A673 (cell line): ENCODE measurements around the gene HOXC12.

Source experiments
- EZH2 ChIP-seq: fragments of 200-600 bp; sonication (generic); IDR thresholded peaks from 2 replicates; pipeline ENCODE4 v1.6.1; 2017; ENCODE audit warnings: borderline replicate concordance, low read depth, mild to moderate bottlenecking, mixed read lengths, antibody characterized with exemption, low read length; ENCODE audit not compliant: poor library complexity, severe bottlenecking
- TF ChIP-seq, protein P1 (sequence below): fragments of 300-800, 200-600 bp; sonication (generic); conservative IDR thresholded peaks from 2 replicates; pipeline ENCODE4 v1.5.1; 2017; ENCODE audit warnings: low read depth, mild to moderate bottlenecking, antibody characterized with exemption, low read length, moderate library complexity, mixed read lengths

DNA sequence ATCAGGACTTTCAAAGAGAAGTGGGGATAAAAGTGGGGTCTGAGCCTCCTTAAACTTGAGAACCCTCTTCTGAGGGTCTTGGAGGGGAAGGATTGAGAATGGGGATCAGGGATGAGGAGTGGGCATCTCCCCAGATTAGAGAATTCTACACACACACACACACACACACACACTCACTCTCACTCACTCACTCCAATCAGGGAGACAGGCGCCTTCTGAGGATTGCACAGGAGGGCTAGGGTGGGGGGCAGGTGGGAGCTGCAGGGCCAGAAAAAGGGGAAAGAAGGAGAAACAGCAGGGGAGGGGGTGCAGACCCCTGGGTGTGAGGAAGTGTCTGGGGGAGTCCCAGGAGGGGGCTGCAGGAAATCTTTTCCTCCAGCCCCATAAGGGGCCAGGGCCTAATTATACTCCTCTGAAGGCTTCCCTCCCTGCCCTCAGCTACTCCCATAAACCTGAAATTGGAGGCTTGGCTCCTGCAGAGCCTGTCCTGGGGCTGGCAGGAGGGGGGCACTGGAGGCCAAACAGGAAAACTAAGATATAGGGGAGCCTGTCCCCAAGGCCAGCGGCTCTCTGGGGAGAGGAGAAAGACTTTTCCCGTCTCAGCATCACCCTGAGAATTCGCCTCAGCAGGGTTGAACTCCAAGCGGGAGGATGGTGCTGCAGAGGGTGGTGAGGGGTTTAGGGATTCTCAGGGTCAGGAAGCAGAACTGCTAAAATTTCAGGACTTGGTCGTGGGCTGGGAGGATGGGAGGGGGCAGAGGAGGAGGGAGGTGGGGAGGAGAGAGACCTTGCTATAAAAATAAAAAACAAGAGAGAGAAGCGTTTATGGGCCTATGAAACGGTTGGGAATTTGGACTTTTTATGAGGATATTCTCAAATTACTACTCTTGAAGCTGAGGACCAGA, 46.8 kb downstream of the HOXC12 start:
- TF ChIP-seq, protein P1, sequence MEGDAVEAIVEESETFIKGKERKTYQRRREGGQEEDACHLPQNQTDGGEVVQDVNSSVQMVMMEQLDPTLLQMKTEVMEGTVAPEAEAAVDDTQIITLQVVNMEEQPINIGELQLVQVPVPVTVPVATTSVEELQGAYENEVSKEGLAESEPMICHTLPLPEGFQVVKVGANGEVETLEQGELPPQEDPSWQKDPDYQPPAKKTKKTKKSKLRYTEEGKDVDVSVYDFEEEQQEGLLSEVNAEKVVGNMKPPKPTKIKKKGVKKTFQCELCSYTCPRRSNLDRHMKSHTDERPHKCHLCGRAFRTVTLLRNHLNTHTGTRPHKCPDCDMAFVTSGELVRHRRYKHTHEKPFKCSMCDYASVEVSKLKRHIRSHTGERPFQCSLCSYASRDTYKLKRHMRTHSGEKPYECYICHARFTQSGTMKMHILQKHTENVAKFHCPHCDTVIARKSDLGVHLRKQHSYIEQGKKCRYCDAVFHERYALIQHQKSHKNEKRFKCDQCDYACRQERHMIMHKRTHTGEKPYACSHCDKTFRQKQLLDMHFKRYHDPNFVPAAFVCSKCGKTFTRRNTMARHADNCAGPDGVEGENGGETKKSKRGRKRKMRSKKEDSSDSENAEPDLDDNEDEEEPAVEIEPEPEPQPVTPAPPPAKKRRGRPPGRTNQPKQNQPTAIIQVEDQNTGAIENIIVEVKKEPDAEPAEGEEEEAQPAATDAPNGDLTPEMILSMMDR = no peak
- no peak for TF ChIP-seq EZH2
